Measurements from ENCODE around the gene AOAH. TPM values are rescaled to one million over a fixed set of nuclear protein-coding genes. Genes with fewer than 3 reads are reported as not detected.

Gene AOAH
- total and polyA plus RNA-seq, 2 of the 13 experiments (the other 11 are each of a cell fraction or from before 2014, with no cell fraction given), result not detected

DNA sequence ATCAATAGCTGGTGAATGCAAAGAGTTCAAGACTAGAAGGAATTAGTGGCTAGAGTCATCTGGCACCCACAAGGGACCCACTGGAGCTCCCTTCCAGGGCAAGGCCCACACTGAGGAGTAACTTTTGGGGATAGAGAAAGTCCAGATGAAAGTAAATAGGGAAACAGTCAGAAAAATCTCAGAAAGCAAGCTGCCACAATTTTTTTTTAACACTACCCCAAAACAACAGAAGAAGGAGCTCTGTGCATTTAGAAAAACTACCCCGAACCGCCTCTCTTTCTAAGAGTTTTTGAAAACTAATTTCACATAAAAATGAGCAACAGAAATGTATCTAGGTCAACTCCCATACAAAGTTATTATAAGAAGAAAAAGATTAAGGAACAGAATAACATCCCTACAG is 42.2 kb downstream of the AOAH start:
- no peaks in the 10 kb centered on the region for H3K27me3 ChIP-seq (ENCODE audit: control insufficient read depth in 1 of 2, insufficient read depth in 2 of 2, low read length in 2 of 2)
- no peak overlapping the region for H3K4me3 ChIP-seq (replicated peaks in 1 of 3; ENCODE audit: insufficient read depth in 1 of 3, low read depth in 2 of 3, low read length in 3 of 3)
- intact Hi-C loops (cut with micrococcal nuclease; ENCODE audit: unreplicated experiment) (no loop called here), in situ Hi-C loops (cut with HindIII; ENCODE audit: extremely low pct_ligation_motif_present, low pct_unique_long_range_greater_than_20kb) (no loop called here)
- H4K20me1 ChIP-seq (ENCODE audit: insufficient read depth, low read length), result no peaks in the 10 kb centered on the region
- H3K79me2 ChIP-seq (ENCODE audit: insufficient read depth, low read length), result no peaks in the 10 kb centered on the region
- WGBS (ENCODE audit: low lambda C conversion rate), result 0% methylated on average over 2 of the region's 2 CpGs
- no TSS peak for BruUV-seq (replicated peaks)
- no peaks in the 10 kb centered on the region for H3K36me3 ChIP-seq (replicated peaks in 1 of 2; ENCODE audit: control insufficient read depth in 1 of 2, insufficient read depth in 2 of 2, low read length in 2 of 2)
- CTCF ChIA-PET (ENCODE audit: low intra/inter-chr PET ratio, low total read pairs), result no interaction called here
- ATAC-seq (no peak), DNase-seq (ENCODE audit: low spot score) (no peak), FAIRE-seq (no peak)
- H3K9ac ChIP-seq (ENCODE audit: insufficient read depth, low read depth, low read length), result no peak overlapping the region
- no peaks in the 10 kb centered on the region for H3K4me1 ChIP-seq (ENCODE audit: insufficient read depth, low read length)
- POLR2A ChIA-PET, result no interaction called here
- H3K4me2 ChIP-seq (ENCODE audit: low read depth, low read length), result no peak overlapping the region
- H3K9me3 ChIP-seq (ENCODE audit: low read length), result no peaks in the 10 kb centered on the region
- no peak overlapping the region for H3K27ac ChIP-seq (ENCODE audit: extremely low read length, insufficient read depth, low read length)
- H2AFZ ChIP-seq (ENCODE audit: low read length), result no peak overlapping the region
- TF ChIP-seq ZFYVE20 (CRISPR knock-in tag; IDR thresholded peaks at IDR 0.05; ENCODE audit: borderline replicate concordance, low read depth) (no peak), MEF2D (CRISPR knock-in tag; IDR thresholded peaks at IDR 0.05) (no peak), ZNF572 (CRISPR knock-in tag; IDR thresholded peaks at IDR 0.05) (no peak), ZNF644 (CRISPR knock-in tag; IDR thresholded peaks at IDR 0.05; ENCODE audit: low read depth) (no peak), PHF8 (CRISPR knock-in tag; IDR thresholded peaks at IDR 0.05) (no peak), ZNF232 (CRISPR knock-in tag; IDR thresholded peaks at IDR 0.05; ENCODE audit: borderline replicate concordance) (no peak), CBX1 (IDR thresholded peaks at IDR 0.05; ENCODE audit: low read depth) (no peak), NFIC (IDR thresholded peaks at IDR 0.05; ENCODE audit: low read length) (no peak), SRSF1 (optimal IDR thresholded peaks at IDR 0.05; ENCODE audit: low read depth, low read length) (no peak), ZNF317 (CRISPR knock-in tag; IDR thresholded peaks at IDR 0.05) (no peak), FOXM1 (CRISPR knock-in tag; IDR thresholded peaks at IDR 0.05) (no peak), KMT2A (CRISPR knock-in tag; IDR thresholded peaks at IDR 0.05) (no peak)
- TF ChIP-seq, protein P1, sequence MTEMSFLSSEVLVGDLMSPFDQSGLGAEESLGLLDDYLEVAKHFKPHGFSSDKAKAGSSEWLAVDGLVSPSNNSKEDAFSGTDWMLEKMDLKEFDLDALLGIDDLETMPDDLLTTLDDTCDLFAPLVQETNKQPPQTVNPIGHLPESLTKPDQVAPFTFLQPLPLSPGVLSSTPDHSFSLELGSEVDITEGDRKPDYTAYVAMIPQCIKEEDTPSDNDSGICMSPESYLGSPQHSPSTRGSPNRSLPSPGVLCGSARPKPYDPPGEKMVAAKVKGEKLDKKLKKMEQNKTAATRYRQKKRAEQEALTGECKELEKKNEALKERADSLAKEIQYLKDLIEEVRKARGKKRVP (CRISPR knock-in tag; IDR thresholded peaks at IDR 0.05), result no peak
- TF ChIP-seq, protein P2, sequence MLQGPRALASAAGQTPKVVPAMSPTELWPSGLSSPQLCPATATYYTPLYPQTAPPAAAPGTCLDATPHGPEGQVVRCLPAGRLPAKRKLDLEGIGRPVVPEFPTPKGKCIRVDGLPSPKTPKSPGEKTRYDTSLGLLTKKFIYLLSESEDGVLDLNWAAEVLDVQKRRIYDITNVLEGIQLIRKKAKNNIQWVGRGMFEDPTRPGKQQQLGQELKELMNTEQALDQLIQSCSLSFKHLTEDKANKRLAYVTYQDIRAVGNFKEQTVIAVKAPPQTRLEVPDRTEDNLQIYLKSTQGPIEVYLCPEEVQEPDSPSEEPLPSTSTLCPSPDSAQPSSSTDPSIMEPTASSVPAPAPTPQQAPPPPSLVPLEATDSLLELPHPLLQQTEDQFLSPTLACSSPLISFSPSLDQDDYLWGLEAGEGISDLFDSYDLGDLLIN (CRISPR knock-in tag; IDR thresholded peaks at IDR 0.05; ENCODE audit: borderline replicate concordance), result no peak
- TF ChIP-seq, protein P3, sequence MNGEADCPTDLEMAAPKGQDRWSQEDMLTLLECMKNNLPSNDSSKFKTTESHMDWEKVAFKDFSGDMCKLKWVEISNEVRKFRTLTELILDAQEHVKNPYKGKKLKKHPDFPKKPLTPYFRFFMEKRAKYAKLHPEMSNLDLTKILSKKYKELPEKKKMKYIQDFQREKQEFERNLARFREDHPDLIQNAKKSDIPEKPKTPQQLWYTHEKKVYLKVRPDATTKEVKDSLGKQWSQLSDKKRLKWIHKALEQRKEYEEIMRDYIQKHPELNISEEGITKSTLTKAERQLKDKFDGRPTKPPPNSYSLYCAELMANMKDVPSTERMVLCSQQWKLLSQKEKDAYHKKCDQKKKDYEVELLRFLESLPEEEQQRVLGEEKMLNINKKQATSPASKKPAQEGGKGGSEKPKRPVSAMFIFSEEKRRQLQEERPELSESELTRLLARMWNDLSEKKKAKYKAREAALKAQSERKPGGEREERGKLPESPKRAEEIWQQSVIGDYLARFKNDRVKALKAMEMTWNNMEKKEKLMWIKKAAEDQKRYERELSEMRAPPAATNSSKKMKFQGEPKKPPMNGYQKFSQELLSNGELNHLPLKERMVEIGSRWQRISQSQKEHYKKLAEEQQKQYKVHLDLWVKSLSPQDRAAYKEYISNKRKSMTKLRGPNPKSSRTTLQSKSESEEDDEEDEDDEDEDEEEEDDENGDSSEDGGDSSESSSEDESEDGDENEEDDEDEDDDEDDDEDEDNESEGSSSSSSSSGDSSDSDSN (CRISPR knock-in tag; IDR thresholded peaks at IDR 0.05), result no peak
- TF ChIP-seq, protein P4, sequence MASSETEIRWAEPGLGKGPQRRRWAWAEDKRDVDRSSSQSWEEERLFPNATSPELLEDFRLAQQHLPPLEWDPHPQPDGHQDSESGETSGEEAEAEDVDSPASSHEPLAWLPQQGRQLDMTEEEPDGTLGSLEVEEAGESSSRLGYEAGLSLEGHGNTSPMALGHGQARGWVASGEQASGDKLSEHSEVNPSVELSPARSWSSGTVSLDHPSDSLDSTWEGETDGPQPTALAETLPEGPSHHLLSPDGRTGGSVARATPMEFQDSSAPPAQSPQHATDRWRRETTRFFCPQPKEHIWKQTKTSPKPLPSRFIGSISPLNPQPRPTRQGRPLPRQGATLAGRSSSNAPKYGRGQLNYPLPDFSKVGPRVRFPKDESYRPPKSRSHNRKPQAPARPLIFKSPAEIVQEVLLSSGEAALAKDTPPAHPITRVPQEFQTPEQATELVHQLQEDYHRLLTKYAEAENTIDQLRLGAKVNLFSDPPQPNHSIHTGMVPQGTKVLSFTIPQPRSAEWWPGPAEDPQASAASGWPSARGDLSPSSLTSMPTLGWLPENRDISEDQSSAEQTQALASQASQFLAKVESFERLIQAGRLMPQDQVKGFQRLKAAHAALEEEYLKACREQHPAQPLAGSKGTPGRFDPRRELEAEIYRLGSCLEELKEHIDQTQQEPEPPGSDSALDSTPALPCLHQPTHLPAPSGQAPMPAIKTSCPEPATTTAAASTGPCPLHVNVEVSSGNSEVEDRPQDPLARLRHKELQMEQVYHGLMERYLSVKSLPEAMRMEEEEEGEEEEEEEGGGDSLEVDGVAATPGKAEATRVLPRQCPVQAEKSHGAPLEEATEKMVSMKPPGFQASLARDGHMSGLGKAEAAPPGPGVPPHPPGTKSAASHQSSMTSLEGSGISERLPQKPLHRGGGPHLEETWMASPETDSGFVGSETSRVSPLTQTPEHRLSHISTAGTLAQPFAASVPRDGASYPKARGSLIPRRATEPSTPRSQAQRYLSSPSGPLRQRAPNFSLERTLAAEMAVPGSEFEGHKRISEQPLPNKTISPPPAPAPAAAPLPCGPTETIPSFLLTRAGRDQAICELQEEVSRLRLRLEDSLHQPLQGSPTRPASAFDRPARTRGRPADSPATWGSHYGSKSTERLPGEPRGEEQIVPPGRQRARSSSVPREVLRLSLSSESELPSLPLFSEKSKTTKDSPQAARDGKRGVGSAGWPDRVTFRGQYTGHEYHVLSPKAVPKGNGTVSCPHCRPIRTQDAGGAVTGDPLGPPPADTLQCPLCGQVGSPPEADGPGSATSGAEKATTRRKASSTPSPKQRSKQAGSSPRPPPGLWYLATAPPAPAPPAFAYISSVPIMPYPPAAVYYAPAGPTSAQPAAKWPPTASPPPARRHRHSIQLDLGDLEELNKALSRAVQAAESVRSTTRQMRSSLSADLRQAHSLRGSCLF (CRISPR knock-in tag; IDR thresholded peaks at IDR 0.05; ENCODE audit: borderline replicate concordance), result no peak

Data from HepG2 (cell line).